GM10248 (cell line): Measurements from ENCODE around the gene AP3S2.
"Not testable (repeated sequence)": the region's sequence is repeated elsewhere in the genome, so short reads cannot be mapped to it uniquely, and the experiment has no call there.

Experiments
- CTCF ChIA-PET: fragments of 300-600 bp; sonication (Branson Sonifier 250); formaldehyde crosslinking; extraction: SDS; loops from one replicate; lab custom pipeline; 2021; ENCODE audit warnings: antibody characterized with exemption; lab: Yijun Ruan, JAX
- POLR2A ChIA-PET: fragments of 350-650 bp; sonication (Branson Sonifier 250); formaldehyde crosslinking; extraction: SDS; loops from one replicate; lab custom pipeline; 2020; ENCODE audit warnings: antibody characterized with exemption; lab: Yijun Ruan, JAX
- DNase-seq: peaks from one replicate; pipeline ENCODE4 v3.0.0; 2012; ENCODE audit errors: extremely low spot score
- CTCF ChIP-seq: IDR thresholded peaks from 2 replicates; pipeline ENCODE4 v1.5.1; 2012; ENCODE audit warnings: mild to moderate bottlenecking, low read depth; ENCODE audit errors: extremely low read depth, missing control alignments, control extremely low read depth

Gene AP3S2

DNA sequence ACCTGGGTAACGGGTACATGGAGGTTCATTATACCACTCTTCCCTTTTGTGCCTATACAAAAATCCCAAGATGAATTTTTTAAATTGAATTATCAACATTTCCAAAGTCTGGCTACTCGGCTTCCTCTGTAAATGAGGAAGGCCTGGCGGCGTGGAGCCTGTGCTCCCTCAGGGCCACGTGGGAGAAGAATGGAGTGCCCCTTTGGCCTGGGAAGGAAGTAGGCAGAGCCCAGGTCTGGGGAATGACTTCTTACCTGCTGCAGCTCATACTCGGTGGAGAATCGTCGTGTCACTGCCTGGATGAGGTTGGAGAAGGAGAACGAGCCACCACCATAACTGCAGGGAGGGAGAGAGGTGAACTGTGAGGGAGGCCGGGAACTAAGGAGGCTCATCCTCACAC is 103.6 kb downstream of the AP3S2 start:
- DNase-seq, result no peak
- no peak for TF ChIP-seq CTCF
- ChIA-PET CTCF (no interaction called here), POLR2A (no interaction called here)

GRCh38 chr15:89788585-89788984 is 105.2 kb downstream of the AP3S2 start:
- DNase-seq, result not testable (repeated sequence)
- CTCF ChIA-PET, result interaction anchor here (1.6 kb wide), 1 partner anchor 86 kb away, joined by 3 read pairs; no protein-coding TSS in a partner anchor

GRCh38 chr15:89787944-89788343 is 105.8 kb downstream of the AP3S2 start:
- no peak for TF ChIP-seq CTCF
- no peak for DNase-seq
- ChIA-PET POLR2A (no interaction called here), CTCF (interaction anchor here (1.6 kb wide), 1 partner anchor 87 kb away, joined by 3 read pairs; no protein-coding TSS in a partner anchor)

More at GRCh38 chr15:89788585-89788984, 105.2 kb downstream of the AP3S2 start:
- POLR2A ChIA-PET, result not testable (repeated sequence)

DNA sequence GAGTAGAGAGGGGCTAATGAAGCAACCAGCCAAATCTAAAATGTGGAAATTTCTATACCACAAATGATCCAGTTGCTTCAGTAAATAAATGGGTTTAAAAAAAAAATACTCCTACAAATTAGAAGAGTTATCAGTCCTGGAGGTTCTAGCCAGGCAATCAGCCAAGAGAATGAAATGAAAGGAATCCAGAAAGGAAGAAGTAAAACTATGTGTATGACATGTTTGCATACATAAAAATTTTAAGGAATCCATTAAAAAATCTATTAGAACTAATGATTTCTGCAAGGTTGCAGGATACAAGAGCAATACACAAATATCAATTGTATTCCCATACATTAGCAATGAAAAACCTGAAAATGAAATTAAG is 108.0 kb downstream of the AP3S2 start:
- DNase-seq, result no peak
- ChIA-PET CTCF (no interaction called here), POLR2A (no interaction called here)
- no peak for TF ChIP-seq CTCF

DNA sequence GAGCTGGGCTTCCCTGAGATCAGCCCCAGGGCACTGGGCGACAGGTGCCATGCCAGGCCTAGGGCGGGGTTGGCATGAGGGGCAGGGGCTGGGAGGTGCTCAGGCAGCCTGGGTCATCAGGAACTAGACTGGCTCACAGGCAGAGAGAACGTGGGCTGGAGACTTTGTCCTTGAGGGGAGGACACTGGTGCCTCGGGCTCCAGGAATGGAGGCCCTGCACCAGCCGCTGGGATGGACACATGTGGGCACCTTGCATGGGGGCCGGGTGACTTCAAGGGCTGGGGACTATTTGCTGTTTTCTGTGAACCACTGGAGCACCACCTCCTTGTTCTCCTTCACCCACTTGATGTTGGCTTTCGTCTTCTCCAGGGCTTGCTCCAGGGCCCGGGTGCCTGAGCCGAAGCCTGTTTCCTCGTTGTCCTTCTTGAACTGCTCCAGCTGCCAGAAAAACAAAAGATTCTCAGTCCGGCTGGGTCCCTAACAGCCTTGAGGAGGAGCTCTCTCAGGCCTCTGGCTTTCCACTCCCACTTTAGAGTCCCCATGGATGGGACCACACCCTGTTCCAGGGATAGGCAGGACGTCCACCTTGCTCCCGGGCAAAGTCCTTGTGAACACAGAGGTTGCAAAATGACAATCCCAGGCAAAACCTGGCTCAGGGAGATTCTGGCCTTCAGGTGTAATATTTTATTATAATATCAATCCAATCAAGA is 108.6 kb downstream of the AP3S2 start:
- no peak for TF ChIP-seq CTCF
- POLR2A ChIA-PET, result no interaction called here
- no peak for DNase-seq
- CTCF ChIA-PET, result interaction anchor here (0.8 to 0.9 kb wide), 2 partner anchors 10 to 268 kb away, joined by 3 read pairs; no protein-coding TSS in a partner anchor

- no peak for DNase-seq
- CTCF ChIA-PET, result interaction anchor here (0.8 to 4.4 kb wide), 4 partner anchors 11 to 268 kb away, joined by 3 to 30 read pairs (median 4); no protein-coding TSS in a partner anchor
- POLR2A ChIA-PET, result no interaction called here
- TF ChIP-seq CTCF, result no peak
These were observed 109.2 kb downstream of the AP3S2 start for GRCh38 chr15:89784686-89784960.

GRCh38 chr15:89783861-89784685 is 109.7 kb downstream of the AP3S2 start:
- TF ChIP-seq CTCF, result no peak
- POLR2A ChIA-PET, result no interaction called here
- CTCF ChIA-PET, result interaction anchor here (0.8 to 4.4 kb wide), 6 partner anchors 11 to 269 kb away, joined by 3 to 30 read pairs (median 3); no protein-coding TSS in a partner anchor

More at GRCh38 chr15:89783861-89784685, 109.7 kb downstream of the AP3S2 start:
- DNase-seq, result no peak
